B cell (primary cell): ENCODE measurements around the gene LIX1. TPM values are rescaled to one million over a fixed set of nuclear protein-coding genes. Genes with fewer than 3 reads are reported as not detected.

Experiments used
- ATAC-seq: fragments of 200-7000 bp; cut with Tn5 transposase; one replicate; pipeline ENCODE4 v1.10.0; 2021; ENCODE audit warnings: low read depth, mild to moderate bottlenecking, moderate number of reproducible peaks, moderate library complexity
- CTCF ChIA-PET: fragments of 350-600 bp; sonication (Branson Sonifier 250); formaldehyde crosslinking; loops from one replicate; lab custom pipeline; 2021; ENCODE audit warnings: antibody characterized with exemption, inconsistent platforms; lab: Charles Lee
- POLR2A ChIA-PET: fragments of 350-600 bp; sonication (Branson Sonifier 250); formaldehyde crosslinking; loops from one replicate; lab custom pipeline; 2021; ENCODE audit warnings: antibody characterized with exemption; lab: Charles Lee
- DNase-seq: peaks from one replicate; pipeline ENCODE4 v3.0.0; 2013
- H2AFZ ChIP-seq: 2 replicates; pipeline ENCODE4 v1.6.1; 2012; ENCODE audit warnings: mild to moderate bottlenecking, low read depth, low read length; ENCODE audit not compliant: insufficient read depth, poor library complexity, severe bottlenecking
- H3K27ac ChIP-seq, 2 donors: 1 replicate in 1 of 2; 2 replicates in 1 of 2; pipeline ENCODE4 v1.5.1; 2012 to 2013; ENCODE audit warnings: low read length in 2 of 2, mild to moderate bottlenecking in 2 of 2, moderate library complexity in 1 of 2
- H3K27me3 ChIP-seq, 4 experiments: fragments of 200-600 bp in 1 of 4; sonication (generic) in 1 of 4; replicated peaks in 1 of 4; 1 replicate in 2 of 4; 2 replicates in 2 of 4; pipeline versions ENCODE4 v1.6.1 to v1.7.0; 2013 to 2016; ENCODE audit warnings: low read length in 3 of 4, mild to moderate bottlenecking in 2 of 4, mixed read lengths in 1 of 4, moderate library complexity in 1 of 4; ENCODE audit not compliant: insufficient read depth in 4 of 4, control insufficient read depth in 3 of 4; ENCODE audit errors: control extremely low read depth in 1 of 4
- H3K36me3 ChIP-seq, 2 experiments: replicated peaks in 1 of 2; 1 replicate in 1 of 2; 2 replicates in 1 of 2; pipeline versions ENCODE4 v1.6.1 to v1.7.1; 2013; ENCODE audit warnings: low read length in 1 of 2; ENCODE audit not compliant: insufficient read depth in 2 of 2, control insufficient read depth in 1 of 2; ENCODE audit errors: control extremely low read depth in 1 of 2, extremely low read depth in 1 of 2
- H3K4me1 ChIP-seq, 2 donors: fragments of 200-600 bp in 1 of 2; sonication (generic) in 1 of 2; 1 replicate in 1 of 2; 2 replicates in 1 of 2; pipeline versions ENCODE4 v1.5.1 to v1.6.1; 2013 to 2017; ENCODE audit warnings: low read length in 2 of 2; ENCODE audit not compliant: control insufficient read depth in 2 of 2, insufficient read depth in 2 of 2
- H3K4me2 ChIP-seq: replicated peaks from 2 replicates; pipeline ENCODE3; 2012; ENCODE audit warnings: mild to moderate bottlenecking, low read depth, low read length; ENCODE audit not compliant: poor library complexity, severe bottlenecking
- H3K4me3 ChIP-seq, 5 experiments: fragments of 200-600 bp in 1 of 5; sonication (generic) in 1 of 5; 1 replicate in 3 of 5; 2 replicates in 2 of 5; pipeline versions ENCODE4 v1.5.1 to v1.7.0; 2011 to 2016; ENCODE audit warnings: low read length in 4 of 5, mild to moderate bottlenecking in 4 of 5, low read depth in 2 of 5, control low read depth in 1 of 5, moderate library complexity in 1 of 5; ENCODE audit not compliant: insufficient read depth in 1 of 5; ENCODE audit errors: control extremely low read depth in 1 of 5, extremely low read depth in 1 of 5
- H3K79me2 ChIP-seq: fragments of 200-600 bp; sonication (generic); one replicate; pipeline ENCODE4 v1.6.0; 2016; ENCODE audit warnings: low read length; ENCODE audit not compliant: control insufficient read depth, insufficient read depth
- H3K9ac ChIP-seq: fragments of 200-600 bp; sonication (generic); 2 replicates; pipeline ENCODE4 v1.6.1; 2017; ENCODE audit warnings: mild to moderate bottlenecking, low read length, moderate library complexity
- H3K9me3 ChIP-seq, 3 donors: one replicate each; pipeline versions ENCODE4 v1.6.1 to v1.7.1; 2013; ENCODE audit warnings: low read length in 2 of 3; ENCODE audit not compliant: control insufficient read depth in 2 of 3, insufficient read depth in 1 of 3; ENCODE audit errors: control extremely low read depth in 1 of 3
- H4K20me1 ChIP-seq: 2 replicates; pipeline ENCODE4 v1.6.0; 2012; ENCODE audit warnings: mild to moderate bottlenecking, low read length; ENCODE audit not compliant: insufficient read depth, control insufficient read depth, poor library complexity, severe bottlenecking
- H3K27ac Mint-ChIP-seq: one replicate; pipeline ENCODE4 v1.8.0; 2021; ENCODE audit warnings: mixed read lengths
- H3K27me3 Mint-ChIP-seq: one replicate; pipeline ENCODE4 v1.8.0; 2021; ENCODE audit warnings: mixed read lengths
- H3K4me1 Mint-ChIP-seq: one replicate; pipeline ENCODE4 v1.8.0; 2021; ENCODE audit warnings: mixed read lengths
- H3K4me3 Mint-ChIP-seq: one replicate; pipeline ENCODE4 v1.8.0; 2021; ENCODE audit warnings: mixed read lengths
- H3K9me3 Mint-ChIP-seq: one replicate; pipeline ENCODE4 v1.8.0; 2022; ENCODE audit warnings: mixed read lengths; ENCODE audit not compliant: insufficient read depth
- CTCF ChIP-seq: fragments of 200-600 bp; IDR thresholded peaks from one replicate; pipeline ENCODE4 v1.8.0; 2022; ENCODE audit warnings: antibody characterized with exemption, mild to moderate bottlenecking
- EZH2 ChIP-seq: IDR thresholded peaks from 2 replicates; pipeline ENCODE4 v1.6.1; 2012; ENCODE audit warnings: borderline replicate concordance, low read depth, mild to moderate bottlenecking, moderate library complexity, low read length; ENCODE audit not compliant: insufficient read depth, poor library complexity, severe bottlenecking
- WGBS: methylation state at CpG from one replicate; pipeline ENCODE4 v1.1.5; 2013; ENCODE audit warnings: missing lambda C conversion rate; ENCODE audit not compliant: insufficient coverage; 5-methylcytosine and 5-hydroxymethylcytosine counted together
- intact Hi-C: fragments of 100-400 bp; cut with micrococcal nuclease; formaldehyde crosslinking; loops from one replicate; pipeline ENCODE4 v1.10.0; 2022
- polyA plus RNA-seq: library from polyadenylated mRNA; depleted of rRNA; stranded (reverse); fragments of >200 nt; gene quantifications from 2 replicates; pipeline ENCODE4 v1.2.3, GENCODE V29; 2012
- total RNA-seq, 2 donors: library from RNA; stranded (reverse); fragments of 120-200 nt in 1 of 2; gene quantifications; 1 replicate in 1 of 2; 2 replicates in 1 of 2; pipeline versions ENCODE4 v1.2.3 to v1.2.4, GENCODE V29; 2013 to 2022

LIX1 gene
- total and polyA plus RNA-seq, 2 donors (not counting 1 experiment from before 2014, with no cell fraction given) = not detected

- Mint-ChIP-seq H3K4me1 (peaks cover 5% of the 10 kb centered on the region), H3K27ac (no peak overlapping the region), H3K27me3 (no peaks in the 10 kb centered on the region), H3K4me3 (no peak overlapping the region), H3K9me3 (no peaks in the 10 kb centered on the region)
- Histone ChIP-seq H4K20me1 (peaks cover 5% of the 10 kb centered on the region), H3K9ac (no peak overlapping the region), H2AFZ (no peak overlapping the region), H3K36me3 (no peaks in the 10 kb centered on the region), H3K79me2 (no peaks in the 10 kb centered on the region), H3K4me1 (no peaks in the 10 kb centered on the region), H3K4me3 (no peak overlapping the region), H3K27me3 (no peaks in the 10 kb centered on the region), H3K4me2 (no peak overlapping the region), H3K9me3 (no peaks in the 10 kb centered on the region), H3K27ac (no peak overlapping the region)
- intact Hi-C loops = no loop called here
- ChIA-PET CTCF (interaction anchor here (1.2 kb wide), 1 partner anchor 13 kb away, joined by 3 read pairs; no protein-coding TSS in a partner anchor), POLR2A (no interaction called here)
- TF ChIP-seq EZH2 (no peak), CTCF (no peak)
- WGBS = 90% methylated on average over 2 of the region's 3 CpGs
- DNase-seq (no peak), ATAC-seq (no peak)
Observed at GRCh38 chr5:97134634-97135033, 7.8 kb downstream of the LIX1 start.

- no peak overlapping the region for H3K4me3 Mint-ChIP-seq
- H3K36me3 ChIP-seq = no peaks in the 10 kb centered on the region
- no peaks in the 10 kb centered on the region for H3K9me3 Mint-ChIP-seq
- CTCF ChIA-PET = interaction anchor here (1.4 kb wide), 1 partner anchor 9 kb away, joined by 4 read pairs; the partner anchor contains the start of gene LIX1
- H2AFZ ChIP-seq = no peak overlapping the region
- no peaks in the 10 kb centered on the region for H3K4me1 ChIP-seq
- POLR2A ChIA-PET = no interaction called here
- no peak for ATAC-seq
- intact Hi-C loops = no loop called here
- H3K4me1 Mint-ChIP-seq = peaks cover 10% of the 10 kb centered on the region
- H3K27ac Mint-ChIP-seq = no peak overlapping the region
- no peaks in the 10 kb centered on the region for H3K9me3 ChIP-seq
- H3K79me2 ChIP-seq = no peaks in the 10 kb centered on the region
- no peak overlapping the region for H3K27ac ChIP-seq
- no peak overlapping the region for H3K9ac ChIP-seq
- H3K4me2 ChIP-seq = no peak overlapping the region
- no peak for TF ChIP-seq CTCF
- no peak for TF ChIP-seq EZH2
- DNase-seq = no peak
- peaks cover 5% of the 10 kb centered on the region for H4K20me1 ChIP-seq
- H3K27me3 Mint-ChIP-seq = no peaks in the 10 kb centered on the region
- no peak overlapping the region for H3K4me3 ChIP-seq
- H3K27me3 ChIP-seq = no peaks in the 10 kb centered on the region
Observed at GRCh38 chr5:97133101-97133500, 9.3 kb downstream of the LIX1 start.
